SK-N-SH (cell line): ENCODE measurements around the gene RASSF8.

Source experiments
- CTCF ChIP-seq: fragments of 200-600 bp; sonication (generic); IDR thresholded peaks from 2 replicates; pipeline ENCODE4 v1.6.1; 2017; ENCODE audit warnings: antibody characterized with exemption, mild to moderate bottlenecking, moderate library complexity
- GABPA ChIP-seq: IDR thresholded peaks from 2 replicates; pipeline ENCODE4 v1.4.0; 2012; ENCODE audit warnings: low read depth, mild to moderate bottlenecking
- POLR2AphosphoS5 ChIP-seq: IDR thresholded peaks from 2 replicates; pipeline ENCODE4 v1.6.1; 2012; ENCODE audit warnings: low read depth, low read length
- RAD21 ChIP-seq: IDR thresholded peaks from 2 replicates; pipeline ENCODE4 v1.6.1; 2012; ENCODE audit warnings: mild to moderate bottlenecking, low read length
- SIN3A ChIP-seq: IDR thresholded peaks from 2 replicates; pipeline ENCODE4 v1.6.1; 2012; ENCODE audit warnings: low read depth, mild to moderate bottlenecking, low read length, moderate library complexity, borderline replicate concordance
- TCF12 ChIP-seq: IDR thresholded peaks from 2 replicates; pipeline ENCODE4 v1.4.0; 2012
- YY1 ChIP-seq: IDR thresholded peaks from 2 replicates; pipeline ENCODE4 v1.4.0; 2012; ENCODE audit warnings: low read depth, mild to moderate bottlenecking

GRCh38 chr12:26016516-26016915 lies 58.0 kb downstream of the RASSF8 start:
- TF ChIP-seq CTCF (no peak), TCF12 (no peak), RAD21 (no peak), GABPA (no peak), POLR2AphosphoS5 (no peak), YY1 (no peak), SIN3A (no peak)
